Cerebellar nuclear complex (tissue), 1 donor: ENCODE results near the gene FUT8.

Source experiments
- DNase-seq, 2 experiments: peaks; one replicate each; lab custom pipeline; 2025; lab: John Stamatoyannopoulos, UW

Gene FUT8

GRCh38 chr14:65495196-65495595 is 82.7 kb downstream of the FUT8 start:
- DNase-seq: no peak

GRCh38 chr14:65496178-65496993 is 83.9 kb downstream of the FUT8 start:
- no peak for DNase-seq

- DNase-seq: no peak
Measured at GRCh38 chr14:65499138-65499537, 86.6 kb downstream of the FUT8 start.

GRCh38 chr14:65500075-65500474 is 87.5 kb downstream of the FUT8 start:
- DNase-seq: no peak

- DNase-seq: no peak
Measured at GRCh38 chr14:65501328-65501727, 88.8 kb downstream of the FUT8 start.

GRCh38 chr14:65502676-65503124 is 90.2 kb downstream of the FUT8 start:
- no peak for DNase-seq

- DNase-seq: no peak
Measured at GRCh38 chr14:65503771-65504170, 91.2 kb downstream of the FUT8 start.

GRCh38 chr14:65506801-65507200 is 94.3 kb downstream of the FUT8 start:
- no peak for DNase-seq

GRCh38 chr14:65509842-65510241 is 97.3 kb downstream of the FUT8 start:
- DNase-seq: no peak

GRCh38 chr14:65513671-65514070 is 101.1 kb downstream of the FUT8 start:
- no peak for DNase-seq

- no peak for DNase-seq
Measured at GRCh38 chr14:65517635-65518542, 105.4 kb downstream of the FUT8 start.

- no peak for DNase-seq
Measured at GRCh38 chr14:65528069-65528468, 115.5 kb downstream of the FUT8 start.

- no peak for DNase-seq
Measured at GRCh38 chr14:65531148-65531547, 118.6 kb downstream of the FUT8 start.

- DNase-seq: no peak
Measured at GRCh38 chr14:65533736-65534404, 121.3 kb downstream of the FUT8 start.

- no peak for DNase-seq
Measured at GRCh38 chr14:65536781-65537423, 124.4 kb downstream of the FUT8 start.

GRCh38 chr14:65548878-65549277 is 136.3 kb downstream of the FUT8 start:
- no peak for DNase-seq

- DNase-seq: no peak
Measured at GRCh38 chr14:65549429-65549828, 136.9 kb downstream of the FUT8 start.

- no peak for DNase-seq
Measured at GRCh38 chr14:65550779-65551643, 138.5 kb downstream of the FUT8 start.

- no peak for DNase-seq
Measured at GRCh38 chr14:65552724-65553123, 140.2 kb downstream of the FUT8 start.

GRCh38 chr14:65554837-65555236 is 142.3 kb downstream of the FUT8 start:
- no peak for DNase-seq

- DNase-seq: no peak
Measured at GRCh38 chr14:65555358-65555757, 142.8 kb downstream of the FUT8 start.
